Stomach (tissue), 9 donors: ENCODE data around the gene ARHGEF12. TPM values are rescaled to one million over a fixed set of nuclear protein-coding genes. Genes with fewer than 3 reads are reported as not detected.

Experiments
- DNase-seq, 2 donors: peaks; one replicate each; pipeline versions ENCODE4 v3.0.0 to v3.0.0-alpha.2; 2013 to 2019
- H3K27ac ChIP-seq, 5 donors: fragments of 200-600 bp in 4 of 5; sonication (generic) in 4 of 5; one replicate each; pipeline ENCODE4 v1.5.1; 2013 to 2019; ENCODE audit warnings: mild to moderate bottlenecking in 1 of 5, moderate library complexity in 1 of 5
- H3K27me3 ChIP-seq, 3 donors: fragments of 200-600 bp; sonication (generic); one replicate each; pipeline ENCODE4 v1.5.1; 2017 to 2019; ENCODE audit warnings: mixed run types in 1 of 3
- H3K36me3 ChIP-seq, 4 donors: fragments of 200-600 bp; sonication (generic); 1 replicate in 3 of 4; 2 replicates in 1 of 4; pipeline ENCODE4 v1.5.1; 2016 to 2019
- H3K4me1 ChIP-seq, 4 donors: fragments of 200-600 bp; sonication (generic); one replicate each; pipeline ENCODE4 v1.5.1; 2016 to 2019
- H3K4me3 ChIP-seq, 4 donors: fragments of 200-600 bp; sonication (generic) in 3 of 4; one replicate each; pipeline ENCODE4 v1.5.1; 2016 to 2019; ENCODE audit warnings: mild to moderate bottlenecking in 1 of 4
- H3K9me3 ChIP-seq, 4 donors: fragments of 200-600 bp; sonication (generic); one replicate each; pipeline ENCODE4 v1.5.1; 2016 to 2019
- EP300 ChIP-seq: sonication (generic); formaldehyde crosslinking; IDR thresholded peaks from one replicate; pipeline ENCODE4 v1.6.1; 2017; ENCODE audit warnings: antibody characterized with exemption
- POLR2A ChIP-seq, 4 donors: fragments of 450-650 bp; IDR thresholded peaks; one replicate each; pipeline ENCODE4 v1.6.1; 2016; ENCODE audit warnings: antibody characterized with exemption in 4 of 4, control low read depth in 2 of 4, mild to moderate bottlenecking in 1 of 4, moderate library complexity in 1 of 4
- POLR2AphosphoS5 ChIP-seq, 3 donors: sonication (generic); formaldehyde crosslinking; IDR thresholded peaks; one replicate each; pipeline ENCODE4 v1.6.1; 2016; ENCODE audit warnings: antibody characterized with exemption in 3 of 3
- WGBS, 5 donors: extraction: QIAGEN DNeasy Blood & Tissue Kit in 3 of 5; methylation state at CpG; one replicate each; pipeline versions ENCODE4 v1.1.5 to v1.1.7; 2013 to 2018; 5-methylcytosine and 5-hydroxymethylcytosine counted together
- intact Hi-C: fragments of 100-400 bp; cut with DNase I; formaldehyde crosslinking; loops from one replicate; pipeline ENCODE4 v1.15.1; 2023; ENCODE audit warnings: low total_unique reads
- polyA plus RNA-seq, 3 donors: library from polyadenylated mRNA; stranded (reverse); fragments of 200-250 nt; gene quantifications; one replicate each; pipeline ENCODE4 v1.2.3, GENCODE V29; 2013
- total RNA-seq, 5 donors: library from RNA; depleted of rRNA; stranded (reverse); fragments of >200 nt; gene quantifications; one replicate each; pipeline versions ENCODE4 v1.1.0 to v1.2.3, GENCODE V29; 2014 to 2016
- TF ChIP-seq, protein P1 (sequence below), 7 experiments: fragments of 450-650 bp in 4 of 7; fragments of 200-600 bp in 3 of 7; sonication (generic) in 3 of 7; IDR thresholded peaks; one replicate each; pipeline ENCODE4 v1.5.1; 2016 to 2019; ENCODE audit warnings: antibody characterized with exemption in 7 of 7, control low read depth in 2 of 7, mild to moderate bottlenecking in 1 of 7
- donor health status: healthy with polysubstance abuse.
- donor health status: Bipolar disorder and iron deficiency.
- donor health status: healthy.

The ARHGEF12 gene
- total and polyA plus RNA-seq, 8 donors: 11.5 to 186 (median 43.5) TPM

- intact Hi-C loops: no loop called here
- TF ChIP-seq POLR2A (IDR thresholded peaks at IDR 0.05) (no peak), POLR2AphosphoS5 (IDR thresholded peaks at IDR 0.05) (no peak), EP300 (no peak)
- TF ChIP-seq, protein P1, sequence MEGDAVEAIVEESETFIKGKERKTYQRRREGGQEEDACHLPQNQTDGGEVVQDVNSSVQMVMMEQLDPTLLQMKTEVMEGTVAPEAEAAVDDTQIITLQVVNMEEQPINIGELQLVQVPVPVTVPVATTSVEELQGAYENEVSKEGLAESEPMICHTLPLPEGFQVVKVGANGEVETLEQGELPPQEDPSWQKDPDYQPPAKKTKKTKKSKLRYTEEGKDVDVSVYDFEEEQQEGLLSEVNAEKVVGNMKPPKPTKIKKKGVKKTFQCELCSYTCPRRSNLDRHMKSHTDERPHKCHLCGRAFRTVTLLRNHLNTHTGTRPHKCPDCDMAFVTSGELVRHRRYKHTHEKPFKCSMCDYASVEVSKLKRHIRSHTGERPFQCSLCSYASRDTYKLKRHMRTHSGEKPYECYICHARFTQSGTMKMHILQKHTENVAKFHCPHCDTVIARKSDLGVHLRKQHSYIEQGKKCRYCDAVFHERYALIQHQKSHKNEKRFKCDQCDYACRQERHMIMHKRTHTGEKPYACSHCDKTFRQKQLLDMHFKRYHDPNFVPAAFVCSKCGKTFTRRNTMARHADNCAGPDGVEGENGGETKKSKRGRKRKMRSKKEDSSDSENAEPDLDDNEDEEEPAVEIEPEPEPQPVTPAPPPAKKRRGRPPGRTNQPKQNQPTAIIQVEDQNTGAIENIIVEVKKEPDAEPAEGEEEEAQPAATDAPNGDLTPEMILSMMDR (IDR thresholded peaks at IDR 0.05): no peak
- 12 to 22% (median 16%) methylated on average over 7 of the region's 7 CpGs for WGBS, 5 donors
- H3K4me3 ChIP-seq: peak overlapping the region; percentile 81 to 94 (median 88)
- H3K27ac ChIP-seq: peak overlapping the region; percentile 71 to 100 (median 99)
- no peaks in the 10 kb centered on the region for H3K36me3 ChIP-seq
- no peaks in the 10 kb centered on the region for H3K27me3 ChIP-seq
- H3K4me1 ChIP-seq: peaks cover 5 to 77% (median 61%) of the 10 kb centered on the region in 4 donors
- H3K9me3 ChIP-seq: no peaks in the 10 kb centered on the region
- DNase-seq: no peak
These were observed 2.1 kb downstream of the ARHGEF12 start for GRCh38 chr11:120338107-120338933.

DNA sequence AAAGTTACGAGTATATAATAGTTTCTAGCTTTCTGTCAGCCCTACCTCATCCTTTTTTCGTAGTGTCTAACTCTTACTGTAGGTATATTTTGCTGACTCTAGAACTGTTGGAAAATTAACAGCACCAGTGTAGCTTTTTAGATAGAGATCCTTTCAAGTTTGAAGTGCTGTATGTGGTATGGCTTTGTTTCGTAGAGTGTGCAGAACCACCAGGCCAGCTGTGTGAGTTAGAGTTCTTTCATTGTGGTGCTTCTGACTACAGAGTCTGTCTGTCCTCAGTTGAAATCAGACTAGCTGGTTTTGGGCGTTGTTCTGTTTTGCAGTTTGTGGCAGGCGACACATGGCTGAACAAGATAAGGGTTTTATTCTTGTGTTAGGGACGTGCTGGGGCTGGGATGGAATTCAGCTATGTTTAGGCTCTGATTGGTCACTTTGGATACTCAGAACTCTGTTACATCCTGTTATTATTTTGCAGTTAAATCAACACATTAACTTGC lies 3.2 kb downstream of the ARHGEF12 start:
- H3K36me3 ChIP-seq: no peaks in the 10 kb centered on the region
- TF ChIP-seq POLR2A (IDR thresholded peaks at IDR 0.05) (peak in 1 of 4 donors; percentile 7), POLR2AphosphoS5 (IDR thresholded peaks at IDR 0.05) (peak in 2 of 3 donors; percentile 60 to 66), EP300 (no peak)
- TF ChIP-seq, protein P1 (IDR thresholded peaks at IDR 0.05): no peak
- H3K27ac ChIP-seq: peak overlapping the region; percentile 27 to 100 (median 99)
- no peaks in the 10 kb centered on the region for H3K9me3 ChIP-seq
- H3K27me3 ChIP-seq: no peaks in the 10 kb centered on the region
- intact Hi-C loops: no loop called here
- WGBS, 5 donors: 6 to 19% (median 15%) methylated on average over 6 of the region's 6 CpGs
- peak; percentile 40 to 78 for DNase-seq
- H3K4me3 ChIP-seq: peak overlapping the region in 3 of 4 donors; percentile 81 to 94 (median 88)
- peaks cover 11 to 78% (median 67%) of the 10 kb centered on the region in 4 donors for H3K4me1 ChIP-seq

DNA sequence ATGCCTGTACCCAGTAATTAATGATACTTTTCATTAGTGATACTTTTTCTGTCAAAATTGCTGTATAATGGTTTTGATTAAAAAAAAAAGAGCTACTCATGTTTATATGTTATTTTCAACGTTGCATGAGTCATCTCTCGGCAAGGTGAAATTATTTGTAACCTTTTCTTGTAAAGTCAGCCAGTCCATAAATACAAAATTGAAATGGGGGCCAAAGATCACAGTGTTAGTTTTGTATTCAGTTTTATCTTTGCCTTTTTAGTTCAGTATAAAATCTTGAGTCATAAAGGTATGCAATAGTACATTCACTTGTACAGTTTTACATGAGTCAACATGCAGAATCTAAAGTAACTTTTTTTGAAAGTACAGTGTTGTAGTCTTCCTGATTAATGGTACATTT lies 4.3 kb downstream of the ARHGEF12 start:
- TF ChIP-seq, protein P1 (IDR thresholded peaks at IDR 0.05): no peak
- TF ChIP-seq POLR2AphosphoS5 (IDR thresholded peaks at IDR 0.05): no peak
- no peak for TF ChIP-seq POLR2A (IDR thresholded peaks at IDR 0.05)
- TF ChIP-seq EP300: no peak
- H3K4me3 ChIP-seq: peak overlapping the region in 2 of 4 donors; percentile 88 to 94
- intact Hi-C loops: loop anchor here (5.0 kb wide), 1 partner anchor 42 kb away; no protein-coding TSS in a partner anchor
- 7 to 20% (median 17%) methylated on average over 2 of the region's 2 CpGs for WGBS, 5 donors
- H3K4me1 ChIP-seq: peaks cover 17 to 82% (median 73%) of the 10 kb centered on the region in 4 donors
- peak overlapping the region in 2 of 5 donors; percentile 99 to 100 for H3K27ac ChIP-seq
- DNase-seq: peak in 1 of 2 donors; percentile 41
- no peaks in the 10 kb centered on the region for H3K36me3 ChIP-seq
- H3K27me3 ChIP-seq: no peaks in the 10 kb centered on the region
- no peaks in the 10 kb centered on the region for H3K9me3 ChIP-seq

GRCh38 chr11:120342226-120342625 lies 6.0 kb downstream of the ARHGEF12 start:
- DNase-seq: no peak
- peak overlapping the region in 1 of 5 donors; percentile 4 for H3K27ac ChIP-seq
- H3K36me3 ChIP-seq: no peaks in the 10 kb centered on the region
- H3K27me3 ChIP-seq: no peaks in the 10 kb centered on the region
- no peak for TF ChIP-seq POLR2A (IDR thresholded peaks at IDR 0.05)
- TF ChIP-seq, protein P1 (IDR thresholded peaks at IDR 0.05): no peak
- no peak for TF ChIP-seq POLR2AphosphoS5 (IDR thresholded peaks at IDR 0.05)
- TF ChIP-seq EP300: no peak
- H3K9me3 ChIP-seq: no peaks in the 10 kb centered on the region
- H3K4me3 ChIP-seq: no peak overlapping the region
- intact Hi-C loops: loop anchor here (5.0 kb wide), 1 partner anchor 40 kb away; no protein-coding TSS in a partner anchor
- 45 to 61% (median 50%) methylated on average over 3 of the region's 3 CpGs for WGBS, 5 donors
- H3K4me1 ChIP-seq: peaks cover 17 to 96% (median 82%) of the 10 kb centered on the region in 4 donors
